Effector memory CD8-positive, alpha-beta T cell (primary cell): ENCODE data around the gene CLSTN2.

ENCODE experiments used
- ATAC-seq: fragments of 150-1000 bp; cut with Tn5 transposase; replicated peaks from 2 replicates; pipeline ENCODE4 v1.10.0; 2021; ENCODE audit warnings: mild to moderate bottlenecking, moderate library complexity
- DNase-seq, 3 experiments: peaks; one replicate each; pipeline ENCODE4 v3.0.0; 2021
- H3K27ac Mint-ChIP-seq, 2 donors: one replicate each; pipeline ENCODE4 v1.8.0; 2022; ENCODE audit warnings: mild to moderate bottlenecking in 2 of 2, mixed read lengths in 2 of 2, moderate library complexity in 2 of 2
- H3K27me3 Mint-ChIP-seq, 2 donors: one replicate each; pipeline ENCODE4 v1.8.0; 2022; ENCODE audit warnings: mixed read lengths in 2 of 2
- H3K36me3 Mint-ChIP-seq: one replicate; pipeline ENCODE4 v1.8.0; 2022; ENCODE audit warnings: mild to moderate bottlenecking, moderate library complexity, mixed read lengths; ENCODE audit not compliant: insufficient read depth
- H3K4me1 Mint-ChIP-seq, 2 donors: one replicate each; pipeline ENCODE4 v1.8.0; 2022; ENCODE audit warnings: low read depth in 2 of 2, mixed read lengths in 2 of 2
- H3K4me3 Mint-ChIP-seq, 2 donors: one replicate each; pipeline ENCODE4 v1.8.0; 2022; ENCODE audit warnings: mild to moderate bottlenecking in 2 of 2, mixed read lengths in 2 of 2, moderate library complexity in 2 of 2
- H3K9me3 Mint-ChIP-seq, 2 donors: one replicate each; pipeline ENCODE4 v1.8.0; 2022; ENCODE audit warnings: mixed read lengths in 2 of 2

The CLSTN2 gene

DNA sequence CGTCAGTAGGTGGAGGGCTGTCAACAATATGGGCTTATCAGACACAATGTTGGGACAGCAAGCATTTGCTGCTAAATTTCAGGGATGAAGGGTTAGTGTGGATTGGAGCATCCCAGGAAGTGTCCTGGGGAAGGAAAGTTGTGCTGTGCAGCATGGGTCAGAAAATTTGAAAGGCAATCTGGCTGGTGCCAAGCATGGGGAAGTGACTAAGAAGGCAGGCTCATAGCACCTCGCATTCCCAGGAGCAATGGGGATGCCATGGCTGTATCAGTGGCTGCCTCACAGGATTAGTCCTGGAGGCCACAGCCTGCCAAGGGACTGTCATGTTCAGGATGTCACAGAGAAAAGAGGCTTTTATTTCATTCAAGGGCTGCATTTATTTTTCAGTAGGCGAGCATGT is 420.5 kb downstream of the CLSTN2 start:
- H3K4me3 Mint-ChIP-seq, result no peak overlapping the region
- DNase-seq, result no peak
- H3K27ac Mint-ChIP-seq, result no peak overlapping the region
- no peaks in the 10 kb centered on the region for H3K4me1 Mint-ChIP-seq
- H3K36me3 Mint-ChIP-seq, result no peaks in the 10 kb centered on the region
- H3K27me3 Mint-ChIP-seq, result peaks cover 9 to 17% of the 10 kb centered on the region in 2 donors
- no peak for ATAC-seq
- H3K9me3 Mint-ChIP-seq, result no peaks in the 10 kb centered on the region

DNA sequence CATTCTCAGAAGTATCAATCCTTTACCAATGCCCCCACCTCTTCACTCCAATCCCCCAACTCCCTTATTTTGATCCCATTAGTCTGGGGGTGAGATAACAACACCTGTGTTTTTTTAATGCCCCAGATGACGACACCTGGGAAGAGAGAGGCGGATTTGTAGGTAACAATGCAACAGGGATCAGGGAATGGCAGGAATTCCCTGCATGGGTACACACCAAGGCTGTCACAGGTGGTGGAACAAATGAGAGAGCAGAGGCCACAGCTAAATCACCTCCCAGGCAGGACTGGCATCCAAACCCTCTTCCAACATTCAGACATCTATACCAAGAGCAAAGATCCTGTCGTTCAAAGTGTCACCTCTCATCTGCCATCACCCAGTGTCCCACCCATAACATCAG is 423.7 kb downstream of the CLSTN2 start:
- ATAC-seq (no peak), DNase-seq (no peak)
- Mint-ChIP-seq H3K27ac (no peak overlapping the region), H3K4me3 (no peak overlapping the region), H3K36me3 (no peaks in the 10 kb centered on the region), H3K27me3 (peaks cover 9 to 17% of the 10 kb centered on the region in 2 donors), H3K4me1 (no peaks in the 10 kb centered on the region), H3K9me3 (no peaks in the 10 kb centered on the region)

DNA sequence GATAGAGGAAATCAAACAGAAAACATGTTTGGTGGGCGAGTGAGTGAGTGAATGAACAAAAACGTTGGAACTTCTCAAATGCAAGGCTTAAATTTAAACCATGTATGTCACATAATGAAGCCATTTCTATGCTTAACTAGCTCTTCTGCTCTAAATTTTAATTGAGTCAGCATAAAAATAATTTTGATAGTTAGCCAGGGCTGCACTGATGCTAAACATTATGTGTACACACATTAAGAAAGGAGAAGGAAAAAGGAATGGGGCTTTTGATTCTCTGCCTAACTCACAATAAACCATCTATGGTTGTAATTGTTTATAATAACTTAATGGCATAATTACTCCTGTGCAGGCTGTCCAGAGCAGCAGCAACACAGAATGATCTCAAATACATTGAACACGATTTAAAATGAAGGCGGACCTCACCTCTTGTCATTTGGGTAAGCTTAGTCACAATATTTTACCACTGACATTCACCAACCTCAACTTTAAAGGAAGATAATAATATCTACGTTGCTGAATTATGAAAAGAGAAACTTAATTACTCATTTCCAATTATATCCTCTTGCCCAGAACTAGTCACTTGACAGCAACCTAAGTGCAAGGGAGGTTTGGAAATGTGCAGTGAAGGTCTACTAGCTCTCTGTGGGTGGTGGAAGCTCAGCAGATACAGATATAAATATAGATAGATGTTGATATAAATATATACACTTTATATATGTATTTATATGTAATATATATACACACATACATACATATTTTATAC is 424.4 kb downstream of the CLSTN2 start:
- H3K4me3 Mint-ChIP-seq, result no peak overlapping the region
- peaks cover 9 to 17% of the 10 kb centered on the region in 2 donors for H3K27me3 Mint-ChIP-seq
- H3K9me3 Mint-ChIP-seq, result peaks cover 0 to 4% of the 10 kb centered on the region in 2 donors
- DNase-seq, result no peak
- no peak for ATAC-seq
- H3K27ac Mint-ChIP-seq, result no peak overlapping the region
- no peaks in the 10 kb centered on the region for H3K36me3 Mint-ChIP-seq
- no peaks in the 10 kb centered on the region for H3K4me1 Mint-ChIP-seq

DNA sequence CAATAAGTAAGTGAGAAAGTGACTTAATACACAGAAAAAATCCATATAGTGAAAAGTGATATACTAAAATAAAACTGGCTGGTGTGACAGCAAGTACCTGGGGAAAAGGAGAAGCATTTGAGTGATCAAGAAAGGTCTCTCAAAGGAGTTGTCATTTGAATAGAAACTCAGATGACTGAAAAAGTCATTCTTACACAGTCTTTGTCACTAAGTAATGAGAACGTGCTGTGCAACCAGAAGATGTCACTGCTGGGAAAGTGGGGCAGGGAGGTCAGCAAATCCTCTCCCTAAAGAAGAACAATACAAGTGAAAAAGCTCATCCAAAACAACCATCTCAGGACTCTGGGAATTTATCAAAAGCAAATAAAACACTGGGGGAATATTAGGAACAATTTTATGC is 425.3 kb downstream of the CLSTN2 start:
- ATAC-seq (no peak), DNase-seq (no peak)
- no peaks in the 10 kb centered on the region for H3K36me3 Mint-ChIP-seq
- no peaks in the 10 kb centered on the region for H3K4me1 Mint-ChIP-seq
- H3K27ac Mint-ChIP-seq, result no peak overlapping the region
- H3K9me3 Mint-ChIP-seq, result peaks cover 0 to 7% of the 10 kb centered on the region in 2 donors
- no peak overlapping the region for H3K4me3 Mint-ChIP-seq
- peaks cover 9 to 10% of the 10 kb centered on the region in 2 donors for H3K27me3 Mint-ChIP-seq

- no peak overlapping the region for H3K4me3 Mint-ChIP-seq
- no peak overlapping the region for H3K27ac Mint-ChIP-seq
- H3K36me3 Mint-ChIP-seq, result no peaks in the 10 kb centered on the region
- peaks cover 2 to 5% of the 10 kb centered on the region in 2 donors for H3K27me3 Mint-ChIP-seq
- DNase-seq, result no peak
- ATAC-seq, result no peak
- no peaks in the 10 kb centered on the region for H3K4me1 Mint-ChIP-seq
- peaks cover 0 to 7% of the 10 kb centered on the region in 2 donors for H3K9me3 Mint-ChIP-seq
These were observed 428.8 kb downstream of the CLSTN2 start for GRCh38 chr3:140363801-140364200.

DNA sequence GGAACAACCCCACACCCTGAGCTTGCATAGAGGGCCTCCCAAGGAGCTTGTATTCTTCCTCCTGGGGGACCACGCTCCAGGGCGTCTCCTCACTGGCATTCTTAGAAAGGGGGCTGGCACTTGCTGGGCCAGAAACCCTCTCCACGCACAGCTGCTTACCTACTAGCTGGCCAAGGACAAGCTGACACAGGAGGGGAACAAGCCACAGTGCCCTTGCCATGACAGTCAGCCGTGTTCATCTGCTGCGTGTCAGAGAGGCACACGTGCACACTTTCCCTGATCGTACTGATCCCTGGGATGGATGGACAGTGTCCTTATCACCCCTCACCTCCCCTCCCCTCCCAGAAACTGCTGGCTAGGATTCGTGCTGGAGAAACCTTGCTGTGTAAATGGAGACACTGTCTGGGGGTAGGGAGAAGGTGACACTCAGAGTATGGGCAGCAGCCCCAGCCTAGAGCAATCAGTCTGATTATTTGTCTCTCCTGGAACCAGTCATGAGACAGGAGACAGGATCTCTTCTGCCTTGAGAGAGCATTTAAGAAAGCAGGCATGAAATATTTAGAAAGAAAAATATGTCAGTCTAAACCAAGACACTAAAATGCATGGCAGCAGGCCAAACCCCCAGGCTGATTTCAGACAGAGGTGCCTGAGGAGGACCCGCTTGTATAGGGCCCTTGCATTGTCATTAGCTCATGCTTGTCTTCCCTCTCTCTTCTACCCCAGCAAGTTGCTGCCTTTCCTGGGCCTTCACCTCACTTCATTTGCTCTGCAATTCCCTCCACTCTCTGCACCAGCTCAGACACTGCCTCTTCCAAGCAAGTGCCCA is 431.1 kb downstream of the CLSTN2 start:
- H3K36me3 Mint-ChIP-seq, result no peaks in the 10 kb centered on the region
- no peak overlapping the region for H3K4me3 Mint-ChIP-seq
- peaks cover 0 to 7% of the 10 kb centered on the region in 2 donors for H3K9me3 Mint-ChIP-seq
- ATAC-seq (no peak), DNase-seq (no peak)
- H3K27me3 Mint-ChIP-seq, result no peaks in the 10 kb centered on the region
- no peak overlapping the region for H3K27ac Mint-ChIP-seq
- H3K4me1 Mint-ChIP-seq, result no peaks in the 10 kb centered on the region

DNA sequence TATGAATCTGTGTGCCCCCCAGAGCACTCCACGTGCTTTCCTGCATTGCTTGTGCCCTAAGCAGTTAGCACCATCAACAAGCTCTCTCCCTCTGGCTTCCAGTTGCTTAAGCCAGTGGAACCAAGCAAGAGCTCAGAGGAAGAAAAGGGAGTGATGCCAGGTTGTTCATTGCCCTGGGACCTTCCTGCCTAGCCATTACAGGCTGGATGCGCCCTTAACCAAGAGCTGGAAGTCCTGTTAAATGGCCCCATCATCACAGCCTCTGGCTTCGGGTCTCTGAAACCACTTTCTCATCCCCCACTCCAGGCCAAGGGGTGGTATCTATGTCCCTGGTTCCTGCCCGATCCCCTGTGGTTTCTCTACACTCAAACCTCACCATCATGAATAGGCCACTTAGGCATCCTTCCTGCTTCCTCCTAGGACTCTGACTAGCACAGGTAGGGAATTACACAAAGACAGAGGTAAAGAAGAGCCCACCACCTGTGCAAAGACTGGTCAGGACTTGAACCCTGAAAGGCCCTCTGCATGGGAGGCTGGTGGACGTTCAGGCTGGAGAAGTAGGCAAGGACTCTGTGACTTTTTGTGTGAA is 433.3 kb downstream of the CLSTN2 start:
- H3K9me3 Mint-ChIP-seq, result peaks cover 0 to 7% of the 10 kb centered on the region in 2 donors
- H3K36me3 Mint-ChIP-seq, result no peaks in the 10 kb centered on the region
- H3K27me3 Mint-ChIP-seq, result no peaks in the 10 kb centered on the region
- H3K27ac Mint-ChIP-seq, result no peak overlapping the region
- DNase-seq (no peak), ATAC-seq (no peak)
- H3K4me1 Mint-ChIP-seq, result no peaks in the 10 kb centered on the region
- H3K4me3 Mint-ChIP-seq, result no peak overlapping the region

- Mint-ChIP-seq H3K4me3 (no peak overlapping the region), H3K9me3 (no peaks in the 10 kb centered on the region), H3K36me3 (no peaks in the 10 kb centered on the region), H3K27ac (no peak overlapping the region), H3K4me1 (no peaks in the 10 kb centered on the region), H3K27me3 (no peaks in the 10 kb centered on the region)
- ATAC-seq (no peak), DNase-seq (no peak)
These were observed 435.7 kb downstream of the CLSTN2 start for GRCh38 chr3:140370686-140371085.

DNA sequence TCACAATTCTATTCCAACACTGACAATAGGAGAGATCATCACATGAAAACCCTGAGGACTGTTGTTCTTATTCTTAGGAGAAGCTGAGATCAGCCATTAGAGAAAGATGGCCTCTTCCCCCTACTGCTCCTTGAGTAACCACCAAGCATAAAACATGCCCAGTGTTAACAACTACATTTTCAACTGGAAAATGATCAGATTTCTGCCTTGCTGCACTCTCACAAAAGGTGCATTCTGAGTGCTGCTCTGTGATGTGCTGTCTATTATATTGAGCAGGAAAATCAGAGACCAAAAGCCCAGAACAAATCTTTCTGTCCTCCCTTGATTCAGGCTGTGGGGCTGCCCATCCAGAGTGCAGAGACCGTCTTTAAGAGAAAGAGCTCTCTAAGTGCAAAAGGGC is 438.2 kb downstream of the CLSTN2 start:
- peaks cover 0 to 2% of the 10 kb centered on the region in 2 donors for H3K9me3 Mint-ChIP-seq
- no peak overlapping the region for H3K27ac Mint-ChIP-seq
- no peaks in the 10 kb centered on the region for H3K36me3 Mint-ChIP-seq
- no peaks in the 10 kb centered on the region for H3K27me3 Mint-ChIP-seq
- H3K4me3 Mint-ChIP-seq, result no peak overlapping the region
- DNase-seq (no peak), ATAC-seq (no peak)
- H3K4me1 Mint-ChIP-seq, result no peaks in the 10 kb centered on the region

GRCh38 chr3:140375002-140375401 is 440.0 kb downstream of the CLSTN2 start:
- Mint-ChIP-seq H3K4me1 (no peaks in the 10 kb centered on the region), H3K9me3 (peaks cover 0 to 2% of the 10 kb centered on the region in 2 donors), H3K4me3 (no peak overlapping the region), H3K27me3 (no peaks in the 10 kb centered on the region), H3K36me3 (no peaks in the 10 kb centered on the region), H3K27ac (no peak overlapping the region)
- no peak for DNase-seq
- ATAC-seq, result no peak

DNA sequence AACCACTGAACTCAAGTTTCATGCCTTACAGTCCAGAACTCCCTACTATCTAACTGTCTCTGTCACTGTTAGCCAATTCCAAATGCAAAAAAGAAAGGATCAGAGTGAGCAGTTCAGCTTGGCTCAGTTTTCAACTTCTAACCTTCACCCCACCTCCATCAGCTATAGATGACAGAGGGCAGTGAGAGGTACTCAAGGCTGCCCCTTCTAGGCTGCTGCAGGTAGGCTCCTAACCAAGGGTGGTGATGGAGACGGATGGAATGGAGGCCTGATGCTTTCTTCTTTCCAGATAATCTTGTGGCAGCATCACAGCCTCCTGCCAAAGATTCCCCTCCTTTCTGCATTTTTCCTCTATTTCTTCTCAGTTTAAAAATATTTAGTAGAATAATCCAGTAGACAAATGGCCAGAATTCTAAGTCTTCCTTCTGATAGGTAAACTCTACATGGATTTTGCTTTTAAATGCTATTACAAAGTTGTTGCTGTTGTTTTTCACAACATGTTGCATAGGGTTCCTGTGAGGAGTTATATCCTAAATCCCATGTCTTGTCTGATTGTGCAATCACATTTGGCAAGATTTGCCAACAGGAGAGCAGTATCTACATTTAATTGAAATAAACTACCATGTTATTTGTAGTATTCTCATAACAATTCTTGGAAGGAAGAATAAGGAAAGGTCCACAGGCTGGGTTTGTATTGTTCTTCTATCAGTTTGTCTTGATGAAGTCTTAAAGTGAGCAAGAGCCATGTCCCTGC is 441.3 kb downstream of the CLSTN2 start:
- ATAC-seq (no peak), DNase-seq (no peak)
- Mint-ChIP-seq H3K27me3 (no peaks in the 10 kb centered on the region), H3K27ac (no peak overlapping the region), H3K4me1 (no peaks in the 10 kb centered on the region), H3K36me3 (no peaks in the 10 kb centered on the region), H3K9me3 (peaks cover 0 to 2% of the 10 kb centered on the region in 2 donors), H3K4me3 (no peak overlapping the region)

DNA sequence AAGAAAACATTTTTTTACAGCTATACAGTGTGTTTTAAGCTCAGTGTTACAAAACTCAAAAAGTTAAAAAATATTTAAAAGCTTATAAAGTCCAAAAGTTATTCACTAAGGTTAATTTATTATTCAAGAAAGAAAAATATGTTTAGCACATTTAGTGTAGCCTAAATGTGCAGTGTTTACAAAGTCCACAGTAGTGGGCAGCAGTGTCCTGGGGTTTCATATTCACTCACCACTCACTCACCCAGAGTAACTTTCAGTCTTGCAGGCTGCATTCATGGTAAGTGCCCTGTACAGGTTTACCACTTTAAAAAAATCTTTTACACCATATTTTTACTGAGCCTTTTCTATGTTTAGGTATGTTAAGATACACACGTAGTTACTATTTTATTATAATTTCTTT is 442.7 kb downstream of the CLSTN2 start:
- ATAC-seq, result no peak
- Mint-ChIP-seq H3K4me1 (no peaks in the 10 kb centered on the region), H3K4me3 (no peak overlapping the region)

More for the DNA sequence above, 442.7 kb downstream of the CLSTN2 start:
- no peak for DNase-seq
- Mint-ChIP-seq H3K36me3 (no peaks in the 10 kb centered on the region), H3K9me3 (peaks cover 0 to 2% of the 10 kb centered on the region in 2 donors), H3K27me3 (no peaks in the 10 kb centered on the region), H3K27ac (no peak overlapping the region)
